WTC11 (cell line): Measurements from ENCODE around the gene IPCEF1. TPM values are rescaled to one million over a fixed set of nuclear protein-coding genes. Genes with fewer than 3 reads are reported as not detected.

Experiments
- ATAC-seq: fragments of 200-7000 bp; cut with Tn5 transposase; 2 replicates; pipeline ENCODE4 v1.10.0; 2021; ENCODE audit warnings: mild to moderate bottlenecking, moderate library complexity
- CTCF ChIA-PET: fragments of 300-600 bp; sonication (Branson Sonifier 250); formaldehyde crosslinking; loops from one replicate; lab custom pipeline; 2021; ENCODE audit warnings: antibody characterized with exemption; lab: Charles Lee
- POLR2A ChIA-PET: fragments of 350-600 bp; sonication (Branson Sonifier 250); formaldehyde crosslinking; loops from one replicate; lab custom pipeline; 2021; ENCODE audit warnings: antibody characterized with exemption; lab: Charles Lee
- DNase-seq: peaks from one replicate; pipeline ENCODE4 v3.0.0; 2021; ENCODE audit warnings: low spot score
- H3K27ac Mint-ChIP-seq: 2 replicates; pipeline ENCODE4 v1.8.0; 2021; ENCODE audit warnings: mixed read lengths
- H3K27me3 Mint-ChIP-seq: 2 replicates; pipeline ENCODE4 v1.8.0; 2021; ENCODE audit warnings: low read depth, mild to moderate bottlenecking, moderate library complexity, mixed read lengths
- H3K36me3 Mint-ChIP-seq: 2 replicates; pipeline ENCODE4 v1.8.0; 2021; ENCODE audit warnings: mixed read lengths
- H3K4me1 Mint-ChIP-seq: 2 replicates; pipeline ENCODE4 v1.8.0; 2022; ENCODE audit warnings: mixed read lengths
- H3K4me3 Mint-ChIP-seq: 2 replicates; pipeline ENCODE4 v1.8.0; 2021; ENCODE audit warnings: mild to moderate bottlenecking, moderate library complexity, mixed read lengths
- H3K9me3 Mint-ChIP-seq: 2 replicates; pipeline ENCODE4 v1.8.0; 2021; ENCODE audit warnings: mixed read lengths
- AR ChIP-seq: fragments of 250-450 bp; sonication (Bioruptor Pico); IDR thresholded peaks from 2 replicates; pipeline ENCODE4 v1.9.0; 2021; ENCODE audit warnings: mild to moderate bottlenecking
- ATF6 ChIP-seq: sonication (generic); formaldehyde crosslinking; IDR thresholded peaks from 2 replicates; pipeline ENCODE4 v1.8.1; 2023; ENCODE audit warnings: mild to moderate bottlenecking, missing genetic modification reagents
- CBFB ChIP-seq: sonication (generic); formaldehyde crosslinking; IDR thresholded peaks from 2 replicates; pipeline ENCODE4 v1.8.1; 2022; ENCODE audit warnings: mild to moderate bottlenecking, low read depth, missing genetic modification reagents
- EMX1 ChIP-seq: fragments of 250-450 bp; sonication (Bioruptor Pico); IDR thresholded peaks from 2 replicates; pipeline ENCODE4 v1.8.0; 2021; ENCODE audit warnings: mild to moderate bottlenecking
- ESRRA ChIP-seq: sonication (generic); formaldehyde crosslinking; IDR thresholded peaks from 2 replicates; pipeline ENCODE4 v1.8.1; 2022; ENCODE audit warnings: mild to moderate bottlenecking, missing genetic modification reagents, borderline replicate concordance
- FOXK1 ChIP-seq: sonication (generic); formaldehyde crosslinking; IDR thresholded peaks from 2 replicates; pipeline ENCODE4 v1.8.0; 2022; ENCODE audit warnings: mild to moderate bottlenecking, moderate library complexity, missing genetic modification reagents
- FOXP1 ChIP-seq: sonication (generic); formaldehyde crosslinking; IDR thresholded peaks from 2 replicates; pipeline ENCODE4 v1.8.0; 2022; ENCODE audit warnings: missing genetic modification reagents, mild to moderate bottlenecking, moderate library complexity, borderline replicate concordance
- HMGXB4 ChIP-seq: sonication (generic); formaldehyde crosslinking; IDR thresholded peaks from 2 replicates; pipeline ENCODE4 v1.8.1; 2023; ENCODE audit warnings: mild to moderate bottlenecking, moderate library complexity, missing genetic modification reagents
- KAT7 ChIP-seq: sonication (generic); formaldehyde crosslinking; IDR thresholded peaks from 2 replicates; pipeline ENCODE4 v1.8.1; 2023; ENCODE audit warnings: missing genetic modification reagents, mild to moderate bottlenecking, borderline replicate concordance
- NFATC4 ChIP-seq: fragments of 250-450 bp; sonication (Bioruptor Pico); IDR thresholded peaks from 2 replicates; pipeline ENCODE4 v1.9.0; 2021; ENCODE audit warnings: mild to moderate bottlenecking
- NFE2L1 ChIP-seq: sonication (generic); formaldehyde crosslinking; IDR thresholded peaks from 2 replicates; pipeline ENCODE4 v1.8.1; 2023; ENCODE audit warnings: missing genetic modification reagents
- NFYB ChIP-seq: sonication (generic); formaldehyde crosslinking; conservative IDR thresholded peaks from 2 replicates; pipeline ENCODE4 v1.8.0; 2022; ENCODE audit warnings: low read depth, missing genetic modification reagents
- NR3C1 ChIP-seq: sonication (generic); formaldehyde crosslinking; conservative IDR thresholded peaks from 2 replicates; pipeline ENCODE4 v1.8.1; 2023; ENCODE audit warnings: low read depth, mild to moderate bottlenecking, missing genetic modification reagents
- PRRX2 ChIP-seq: fragments of 250-450 bp; sonication (Bioruptor Pico); IDR thresholded peaks from 2 replicates; pipeline ENCODE4 v1.8.0; 2021; ENCODE audit warnings: mild to moderate bottlenecking
- STAT6 ChIP-seq: sonication (generic); formaldehyde crosslinking; conservative IDR thresholded peaks from 2 replicates; pipeline ENCODE4 v1.8.1; 2023; ENCODE audit warnings: mild to moderate bottlenecking, low read depth, missing genetic modification reagents, moderate library complexity
- TP53 ChIP-seq: sonication (generic); formaldehyde crosslinking; IDR thresholded peaks from 2 replicates; pipeline ENCODE4 v1.8.1; 2023; ENCODE audit warnings: mild to moderate bottlenecking, missing genetic modification reagents
- ZBTB21 ChIP-seq: sonication (generic); formaldehyde crosslinking; IDR thresholded peaks from 2 replicates; pipeline ENCODE4 v1.8.1; 2023; ENCODE audit warnings: mild to moderate bottlenecking, missing genetic modification reagents, borderline replicate concordance
- ZNF121 ChIP-seq: sonication (generic); formaldehyde crosslinking; IDR thresholded peaks from 2 replicates; pipeline ENCODE4 v1.8.0; 2023; ENCODE audit warnings: missing genetic modification reagents
- ZNF219 ChIP-seq: sonication (generic); formaldehyde crosslinking; IDR thresholded peaks from 2 replicates; pipeline ENCODE4 v1.8.0; 2023; ENCODE audit warnings: missing genetic modification reagents, mild to moderate bottlenecking, borderline replicate concordance
- ZNF232 ChIP-seq: sonication (generic); formaldehyde crosslinking; IDR thresholded peaks from 2 replicates; pipeline ENCODE4 v1.8.0; 2022; ENCODE audit warnings: mild to moderate bottlenecking, missing genetic modification reagents
- ZNF317 ChIP-seq: sonication (generic); formaldehyde crosslinking; IDR thresholded peaks from 2 replicates; pipeline ENCODE4 v1.8.1; 2023; ENCODE audit warnings: low read depth, mild to moderate bottlenecking, moderate library complexity, missing genetic modification reagents, borderline replicate concordance
- ZNF396 ChIP-seq: fragments of 250-450 bp; sonication (Bioruptor Pico); IDR thresholded peaks from 2 replicates; pipeline ENCODE4 v1.8.0; 2021; ENCODE audit warnings: mild to moderate bottlenecking, moderate library complexity, borderline replicate concordance
- ZNF425 ChIP-seq: fragments of 250-450 bp; sonication (Bioruptor Pico); conservative IDR thresholded peaks from 2 replicates; pipeline ENCODE4 v1.9.0; 2021; ENCODE audit warnings: mild to moderate bottlenecking
- total RNA-seq: library from RNA; stranded (reverse); gene quantifications from 3 replicates; pipeline ENCODE4 v1.2.3, GENCODE V29; 2021
- TF ChIP-seq, protein P1 (sequence below): fragments of 250-450 bp; sonication (Bioruptor Pico); IDR thresholded peaks from 2 replicates; pipeline ENCODE4 v2.1.2; 2022; ENCODE audit warnings: mild to moderate bottlenecking, moderate library complexity

Gene IPCEF1
- total RNA-seq, 1 experiment from 2014 or later = 1.3 TPM

DNA sequence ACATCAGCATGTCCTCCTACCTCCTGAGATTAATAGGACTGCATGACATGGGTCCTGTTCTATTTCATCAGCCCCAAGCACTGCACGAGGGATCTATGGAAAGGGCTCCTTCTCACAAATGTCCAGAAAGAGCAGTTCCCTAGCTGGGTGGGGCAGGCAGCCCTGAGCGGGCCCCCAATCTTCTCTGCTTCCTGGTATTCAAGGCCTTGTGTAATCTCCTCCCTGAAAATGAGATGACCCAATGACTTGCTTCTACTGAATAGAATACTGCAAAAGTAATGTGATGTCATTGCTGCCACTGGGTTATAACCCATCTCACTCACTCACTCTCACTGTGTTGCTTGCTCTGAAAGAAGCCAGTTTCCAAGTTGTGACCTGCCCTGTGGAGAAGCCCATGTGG, 191.1 kb downstream of the IPCEF1 start:
- no peak for ATAC-seq
- Mint-ChIP-seq H3K36me3 (peaks cover 12% of the 10 kb centered on the region; the same call in 1 of the 2 replicates), H3K9me3 (peaks cover 38% of the 10 kb centered on the region), H3K27me3 (no peaks in the 10 kb centered on the region), H3K4me1 (no peaks in the 10 kb centered on the region), H3K4me3 (no peak overlapping the region), H3K27ac (no peak overlapping the region)
- DNase-seq = no peak
- ChIA-PET CTCF (no interaction called here), POLR2A (no interaction called here)
- TF ChIP-seq AR (CRISPR knock-in tag) (no peak), PRRX2 (CRISPR knock-in tag) (no peak), HMGXB4 (CRISPR knock-in tag) (no peak), EMX1 (no peak), CBFB (CRISPR knock-in tag) (no peak), ZNF425 (no peak), ZNF121 (CRISPR knock-in tag) (no peak), FOXP1 (no peak), ZNF317 (CRISPR knock-in tag) (no peak), KAT7 (CRISPR knock-in tag) (no peak), NFYB (CRISPR knock-in tag) (no peak), ZNF232 (CRISPR knock-in tag) (no peak), STAT6 (CRISPR knock-in tag) (no peak)
- TF ChIP-seq, protein P1, sequence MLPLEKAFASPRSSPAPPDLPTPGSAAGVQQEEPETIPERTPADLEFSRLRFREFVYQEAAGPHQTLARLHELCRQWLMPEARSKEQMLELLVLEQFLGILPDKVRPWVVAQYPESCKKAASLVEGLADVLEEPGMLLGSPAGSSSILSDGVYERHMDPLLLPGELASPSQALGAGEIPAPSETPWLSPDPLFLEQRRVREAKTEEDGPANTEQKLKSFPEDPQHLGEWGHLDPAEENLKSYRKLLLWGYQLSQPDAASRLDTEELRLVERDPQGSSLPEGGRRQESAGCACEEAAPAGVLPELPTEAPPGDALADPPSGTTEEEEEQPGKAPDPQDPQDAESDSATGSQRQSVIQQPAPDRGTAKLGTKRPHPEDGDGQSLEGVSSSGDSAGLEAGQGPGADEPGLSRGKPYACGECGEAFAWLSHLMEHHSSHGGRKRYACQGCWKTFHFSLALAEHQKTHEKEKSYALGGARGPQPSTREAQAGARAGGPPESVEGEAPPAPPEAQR (CRISPR knock-in tag) = no peak

GRCh38 chr6:154164397-154164796, 192.2 kb downstream of the IPCEF1 start:
- no peaks in the 10 kb centered on the region for H3K4me1 Mint-ChIP-seq
- no peak overlapping the region for H3K27ac Mint-ChIP-seq
- no peaks in the 10 kb centered on the region for H3K27me3 Mint-ChIP-seq
- H3K36me3 Mint-ChIP-seq = peaks cover 10% of the 10 kb centered on the region; the same call in 1 of the 2 replicates
- POLR2A ChIA-PET = no interaction called here
- H3K4me3 Mint-ChIP-seq = no peak overlapping the region
- no peak for DNase-seq
- no peak for ATAC-seq
- peaks cover 27% of the 10 kb centered on the region for H3K9me3 Mint-ChIP-seq
- CTCF ChIA-PET = interaction anchor here (0.7 kb wide), 1 partner anchor 293 kb away, joined by 3 read pairs; no protein-coding TSS in a partner anchor
- TF ChIP-seq FOXK1 (CRISPR knock-in tag) = no peak
- no peak for TF ChIP-seq ZBTB21 (CRISPR knock-in tag)
- TF ChIP-seq NFATC4 (CRISPR knock-in tag) = no peak
- TF ChIP-seq TP53 (CRISPR knock-in tag) = no peak
- TF ChIP-seq ZNF219 (CRISPR knock-in tag) = no peak
- no peak for TF ChIP-seq ZNF396
- TF ChIP-seq NFE2L1 (CRISPR knock-in tag) = no peak
- no peak for TF ChIP-seq NR3C1 (CRISPR knock-in tag)
- no peak for TF ChIP-seq FOXP1
- no peak for TF ChIP-seq ESRRA
- no peak for TF ChIP-seq ATF6 (CRISPR knock-in tag)
